ENCODE results near the gene DNASE1L3. TPM values are rescaled to one million over a fixed set of nuclear protein-coding genes. Genes with fewer than 3 reads are reported as not detected.

Gene DNASE1L3
- total and polyA plus RNA-seq, 2 of the 13 experiments (the other 11 are each of a cell fraction or from before 2014, with no cell fraction given): 0.86 to 1.7 TPM

- TF ChIP-seq HNRNPH1 (optimal IDR thresholded peaks at IDR 0.05; ENCODE audit: low read depth, low read length) (no peak), ZNF547 (CRISPR knock-in tag; IDR thresholded peaks at IDR 0.05) (peak; percentile 31; the same call in 1 of the 2 replicates), ZNF275 (CRISPR knock-in tag; IDR thresholded peaks at IDR 0.05; ENCODE audit: borderline replicate concordance) (no peak), ZNF589 (CRISPR knock-in tag; conservative IDR thresholded peaks at IDR 0.05) (0 out of 2 replicates have a peak, but pooled peaks have one; percentile 32), TBX2 (CRISPR knock-in tag; IDR thresholded peaks at IDR 0.05; ENCODE audit: borderline replicate concordance) (peak; percentile 49; the same call in 1 of the 2 replicates), SETDB1 (CRISPR knock-in tag; IDR thresholded peaks at IDR 0.05; ENCODE audit: borderline replicate concordance) (no peak), TARDBP (CRISPR knock-in tag; IDR thresholded peaks at IDR 0.05) (peak; percentile 38; the same call in 1 of the 2 replicates), HMGXB3 (CRISPR knock-in tag; IDR thresholded peaks at IDR 0.05; ENCODE audit: borderline replicate concordance) (peak; percentile 63; the same call in 1 of the 2 replicates), HDAC2 (CRISPR knock-in tag; IDR thresholded peaks at IDR 0.05) (peak; percentile 79), MTA1 (CRISPR knock-in tag; IDR thresholded peaks at IDR 0.05; ENCODE audit: borderline replicate concordance) (peak; percentile 91; the same call in 1 of the 2 replicates), STAG1 (CRISPR knock-in tag; IDR thresholded peaks at IDR 0.05) (peak; percentile 72), RXRA (CRISPR knock-in tag; IDR thresholded peaks at IDR 0.05) (peak; percentile 75), ZNF672 (CRISPR knock-in tag; IDR thresholded peaks at IDR 0.05) (no peak), SIX1 (CRISPR knock-in tag; IDR thresholded peaks at IDR 0.05; ENCODE audit: borderline replicate concordance) (no peak), TEAD2 (CRISPR knock-in tag; IDR thresholded peaks at IDR 0.05) (no peak), GABPB1 (CRISPR knock-in tag; IDR thresholded peaks at IDR 0.05) (peak; percentile 32; the same call in 1 of the 2 replicates), SRY (CRISPR knock-in tag; IDR thresholded peaks at IDR 0.05) (no peak), ZBTB3 (CRISPR knock-in tag; IDR thresholded peaks at IDR 0.05; ENCODE audit: borderline replicate concordance, low read depth) (0 out of 2 replicates have a peak, but pooled peaks have one; percentile 39), ZFP36L2 (CRISPR knock-in tag; IDR thresholded peaks at IDR 0.05) (no peak), RAD21 (CRISPR knock-in tag; IDR thresholded peaks at IDR 0.05) (peak; percentile 82), HOXA3 (CRISPR knock-in tag; IDR thresholded peaks at IDR 0.05) (peak; percentile 61; the same call in 1 of the 2 replicates), ZNF570 (CRISPR knock-in tag; IDR thresholded peaks at IDR 0.05; ENCODE audit: borderline replicate concordance) (no peak), CCDC6 (CRISPR knock-in tag; IDR thresholded peaks at IDR 0.05) (no peak)
These were observed 6.5 kb upstream of the DNASE1L3 start (continued) for GRCh38 chr3:58217209-58217811.
